ENCODE measurements around the gene RABL6.

DNA sequence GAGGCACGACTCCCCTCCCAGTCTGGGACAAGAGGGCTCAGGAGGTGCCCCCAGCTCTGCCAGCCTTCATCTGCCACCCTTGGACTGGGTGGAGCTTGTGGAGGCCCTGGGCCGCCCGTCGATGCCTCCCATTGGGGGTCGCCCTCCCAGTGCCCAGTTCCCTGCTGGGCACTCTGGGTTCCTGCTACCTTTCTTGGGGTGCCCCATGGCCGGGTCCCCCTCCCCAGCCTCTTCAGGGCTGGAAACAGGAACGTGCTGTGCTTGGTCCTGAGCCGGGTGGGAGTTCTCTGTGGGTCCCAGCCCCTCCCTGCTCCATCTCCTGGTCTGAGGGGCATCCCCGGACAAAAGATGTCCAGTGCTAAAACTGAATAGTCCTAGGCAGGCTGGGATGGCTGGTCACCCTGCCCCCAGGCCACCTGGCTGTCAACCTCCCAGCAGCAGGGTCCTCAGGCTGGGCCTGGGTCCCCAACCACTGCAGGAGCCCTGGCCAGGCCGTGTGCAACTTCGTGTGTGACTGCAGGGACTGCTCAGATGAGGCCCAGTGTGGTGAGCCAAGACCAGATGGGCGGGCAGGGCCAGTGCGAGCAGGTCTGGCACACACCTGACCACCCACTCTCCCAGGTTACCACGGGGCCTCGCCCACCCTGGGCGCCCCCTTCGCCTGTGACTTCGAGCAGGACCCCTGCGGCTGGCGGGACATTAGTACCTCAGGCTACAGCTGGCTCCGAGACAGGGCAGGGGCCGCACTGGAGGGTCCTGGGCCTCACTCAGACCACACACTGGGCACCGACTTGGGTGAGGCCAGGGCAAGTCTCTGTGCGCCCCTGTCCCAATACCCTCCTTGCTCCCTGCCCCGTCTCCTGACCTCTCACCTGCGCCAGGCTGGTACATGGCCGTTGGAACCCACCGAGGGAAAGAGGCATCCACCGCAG is 45.2 kb downstream of the RABL6 start:
- no peak for TF ChIP-seq CTCF (conservative IDR thresholded peaks at IDR 0.05; ENCODE audit: low read depth, low read length)
- TF ChIP-seq POLR2A (IDR thresholded peaks at IDR 0.05; ENCODE audit: low read depth, low read length) = no peak
- no peak for TF ChIP-seq RFX5 (IDR thresholded peaks at IDR 0.05; ENCODE audit: low read depth, low read length)
- TF ChIP-seq, protein P1, sequence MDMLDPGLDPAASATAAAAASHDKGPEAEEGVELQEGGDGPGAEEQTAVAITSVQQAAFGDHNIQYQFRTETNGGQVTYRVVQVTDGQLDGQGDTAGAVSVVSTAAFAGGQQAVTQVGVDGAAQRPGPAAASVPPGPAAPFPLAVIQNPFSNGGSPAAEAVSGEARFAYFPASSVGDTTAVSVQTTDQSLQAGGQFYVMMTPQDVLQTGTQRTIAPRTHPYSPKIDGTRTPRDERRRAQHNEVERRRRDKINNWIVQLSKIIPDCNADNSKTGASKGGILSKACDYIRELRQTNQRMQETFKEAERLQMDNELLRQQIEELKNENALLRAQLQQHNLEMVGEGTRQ (IDR thresholded peaks at IDR 0.05; ENCODE audit: low read depth, low read length) = no peak
- no peak for TF ChIP-seq MAZ (IDR thresholded peaks at IDR 0.05; ENCODE audit: borderline replicate concordance, low read depth, low read length)
- no peak for TF ChIP-seq MXI1 (IDR thresholded peaks at IDR 0.05; ENCODE audit: borderline replicate concordance, low read depth, low read length)
- TF ChIP-seq CHD1 (IDR thresholded peaks at IDR 0.05; ENCODE audit: low read depth, low read length) = no peak
- no peak for TF ChIP-seq CEBPB (IDR thresholded peaks at IDR 0.05; ENCODE audit: low read depth, low read length)

Measured in IMR-90 (cell line).